ENCODE measurements around the gene TAF1C. TPM values are rescaled to one million over a fixed set of nuclear protein-coding genes. Genes with fewer than 3 reads are reported as not detected.

TAF1C gene
- total and polyA plus RNA-seq, 2 experiments from 2014 or later, result 37.2 to 57.4 TPM

DNA sequence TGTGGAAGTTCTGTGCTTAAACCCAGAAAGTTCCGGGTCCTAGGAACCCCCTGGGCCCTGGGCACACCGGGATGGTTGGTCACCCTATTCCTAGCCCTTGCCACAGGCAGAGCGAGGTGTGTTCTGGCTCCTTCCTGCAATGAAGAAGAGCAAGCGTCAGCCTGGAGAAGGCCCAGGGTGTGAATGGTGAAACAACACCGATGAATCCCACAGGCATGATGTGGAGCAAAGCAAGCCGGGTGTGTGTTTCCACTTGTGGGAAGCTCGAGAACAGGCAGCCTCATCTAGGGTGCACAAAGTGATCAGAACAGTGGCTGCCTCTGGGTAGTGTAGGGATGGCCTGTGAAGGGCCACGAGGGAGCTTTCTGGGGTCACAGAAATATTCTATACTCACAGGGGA, 39.2 kb upstream of the TAF1C start (continued):
- TF ChIP-seq, protein P1, sequence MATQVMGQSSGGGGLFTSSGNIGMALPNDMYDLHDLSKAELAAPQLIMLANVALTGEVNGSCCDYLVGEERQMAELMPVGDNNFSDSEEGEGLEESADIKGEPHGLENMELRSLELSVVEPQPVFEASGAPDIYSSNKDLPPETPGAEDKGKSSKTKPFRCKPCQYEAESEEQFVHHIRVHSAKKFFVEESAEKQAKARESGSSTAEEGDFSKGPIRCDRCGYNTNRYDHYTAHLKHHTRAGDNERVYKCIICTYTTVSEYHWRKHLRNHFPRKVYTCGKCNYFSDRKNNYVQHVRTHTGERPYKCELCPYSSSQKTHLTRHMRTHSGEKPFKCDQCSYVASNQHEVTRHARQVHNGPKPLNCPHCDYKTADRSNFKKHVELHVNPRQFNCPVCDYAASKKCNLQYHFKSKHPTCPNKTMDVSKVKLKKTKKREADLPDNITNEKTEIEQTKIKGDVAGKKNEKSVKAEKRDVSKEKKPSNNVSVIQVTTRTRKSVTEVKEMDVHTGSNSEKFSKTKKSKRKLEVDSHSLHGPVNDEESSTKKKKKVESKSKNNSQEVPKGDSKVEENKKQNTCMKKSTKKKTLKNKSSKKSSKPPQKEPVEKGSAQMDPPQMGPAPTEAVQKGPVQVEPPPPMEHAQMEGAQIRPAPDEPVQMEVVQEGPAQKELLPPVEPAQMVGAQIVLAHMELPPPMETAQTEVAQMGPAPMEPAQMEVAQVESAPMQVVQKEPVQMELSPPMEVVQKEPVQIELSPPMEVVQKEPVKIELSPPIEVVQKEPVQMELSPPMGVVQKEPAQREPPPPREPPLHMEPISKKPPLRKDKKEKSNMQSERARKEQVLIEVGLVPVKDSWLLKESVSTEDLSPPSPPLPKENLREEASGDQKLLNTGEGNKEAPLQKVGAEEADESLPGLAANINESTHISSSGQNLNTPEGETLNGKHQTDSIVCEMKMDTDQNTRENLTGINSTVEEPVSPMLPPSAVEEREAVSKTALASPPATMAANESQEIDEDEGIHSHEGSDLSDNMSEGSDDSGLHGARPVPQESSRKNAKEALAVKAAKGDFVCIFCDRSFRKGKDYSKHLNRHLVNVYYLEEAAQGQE (IDR thresholded peaks at IDR 0.05; ENCODE audit: unreplicated experiment), result no peak
- TF ChIP-seq ZNF114 (CRISPR knock-in tag; IDR thresholded peaks at IDR 0.05), result no peak
- TF ChIP-seq CREB1 (CRISPR knock-in tag; IDR thresholded peaks at IDR 0.05; ENCODE audit: low read depth), result no peak
- no peak for TF ChIP-seq EZH2 (IDR thresholded peaks at IDR 0.05; ENCODE audit: low read depth, unreplicated experiment)
- TF ChIP-seq, protein P2, sequence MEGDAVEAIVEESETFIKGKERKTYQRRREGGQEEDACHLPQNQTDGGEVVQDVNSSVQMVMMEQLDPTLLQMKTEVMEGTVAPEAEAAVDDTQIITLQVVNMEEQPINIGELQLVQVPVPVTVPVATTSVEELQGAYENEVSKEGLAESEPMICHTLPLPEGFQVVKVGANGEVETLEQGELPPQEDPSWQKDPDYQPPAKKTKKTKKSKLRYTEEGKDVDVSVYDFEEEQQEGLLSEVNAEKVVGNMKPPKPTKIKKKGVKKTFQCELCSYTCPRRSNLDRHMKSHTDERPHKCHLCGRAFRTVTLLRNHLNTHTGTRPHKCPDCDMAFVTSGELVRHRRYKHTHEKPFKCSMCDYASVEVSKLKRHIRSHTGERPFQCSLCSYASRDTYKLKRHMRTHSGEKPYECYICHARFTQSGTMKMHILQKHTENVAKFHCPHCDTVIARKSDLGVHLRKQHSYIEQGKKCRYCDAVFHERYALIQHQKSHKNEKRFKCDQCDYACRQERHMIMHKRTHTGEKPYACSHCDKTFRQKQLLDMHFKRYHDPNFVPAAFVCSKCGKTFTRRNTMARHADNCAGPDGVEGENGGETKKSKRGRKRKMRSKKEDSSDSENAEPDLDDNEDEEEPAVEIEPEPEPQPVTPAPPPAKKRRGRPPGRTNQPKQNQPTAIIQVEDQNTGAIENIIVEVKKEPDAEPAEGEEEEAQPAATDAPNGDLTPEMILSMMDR (conservative IDR thresholded peaks at IDR 0.05; ENCODE audit: low read depth in 2 of 2), result no peak
- TF ChIP-seq NANOG (IDR thresholded peaks at IDR 0.05; ENCODE audit: borderline replicate concordance), result no peak

DNA sequence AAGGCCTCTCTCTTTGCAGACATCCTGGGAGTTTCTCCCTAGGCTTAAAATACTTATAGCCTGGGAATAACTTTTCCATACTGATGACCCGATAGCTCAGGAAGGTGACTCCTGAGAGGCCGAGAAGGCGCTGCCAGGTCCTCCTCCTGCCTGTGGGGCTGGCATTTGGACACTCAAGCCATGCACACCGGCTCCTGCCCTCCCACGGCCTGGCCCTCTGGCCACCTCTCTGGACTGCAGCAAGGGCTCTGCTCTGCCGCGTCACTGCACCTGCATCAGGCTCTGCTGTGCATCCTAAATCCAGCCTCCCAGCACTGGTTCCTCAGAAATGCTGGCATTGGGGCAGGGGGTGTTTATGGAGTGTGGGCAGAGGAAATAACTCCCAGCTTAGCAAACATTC, 38.7 kb upstream of the TAF1C start:
- peaks cover 13% of the 10 kb centered on the region for H3K4me1 Mint-ChIP-seq
- H3K36me3 Mint-ChIP-seq (ENCODE audit: low read depth), result peaks cover 2% of the 10 kb centered on the region; the same call in 1 of the 3 replicates
- Histone ChIP-seq H3K79me2 (replicated peaks; ENCODE audit: insufficient read depth) (no peaks in the 10 kb centered on the region), H3K9me2 (ENCODE audit: insufficient read depth) (no peaks in the 10 kb centered on the region), H3K4me3 (no peak overlapping the region), H3K4me2 (no peak overlapping the region), H3F3A (replicated peaks; ENCODE audit: low read depth) (no peaks in the 10 kb centered on the region), H4K20me1 (replicated peaks; ENCODE audit: insufficient read depth) (no peaks in the 10 kb centered on the region), H3K27me3 (ENCODE audit: insufficient read depth) (no peaks in the 10 kb centered on the region), H3K36me3 (ENCODE audit: insufficient read depth) (no peaks in the 10 kb centered on the region), H2AFZ (no peak overlapping the region; the same call in 1 of the 2 replicates), H3K4me1 (ENCODE audit: insufficient read depth) (peaks cover 4% of the 10 kb centered on the region), H3K27ac (ENCODE audit: low read depth) (no peak overlapping the region)
- DNase-seq (ENCODE audit: low spot score), result no peak
- no peaks in the 10 kb centered on the region; the same call in 2 of the 3 replicates for H3K9me3 Mint-ChIP-seq
- ATAC-seq, result no peak
- no peak overlapping the region for H3K4me3 Mint-ChIP-seq
- H3K27ac Mint-ChIP-seq, result no peak overlapping the region
- peaks cover 10% of the 10 kb centered on the region for H3K27me3 Mint-ChIP-seq (ENCODE audit: insufficient read depth, low read depth, poor library complexity)
- TF ChIP-seq STAT1 (IDR thresholded peaks at IDR 0.05; ENCODE audit: unreplicated experiment) (no peak), EZH2phosphoT487 (IDR thresholded peaks at IDR 0.05; ENCODE audit: unreplicated experiment) (no peak), JUNB (IDR thresholded peaks at IDR 0.05; ENCODE audit: unreplicated experiment) (no peak), ZNF114 (CRISPR knock-in tag; IDR thresholded peaks at IDR 0.05) (no peak)
- TF ChIP-seq, protein P3, sequence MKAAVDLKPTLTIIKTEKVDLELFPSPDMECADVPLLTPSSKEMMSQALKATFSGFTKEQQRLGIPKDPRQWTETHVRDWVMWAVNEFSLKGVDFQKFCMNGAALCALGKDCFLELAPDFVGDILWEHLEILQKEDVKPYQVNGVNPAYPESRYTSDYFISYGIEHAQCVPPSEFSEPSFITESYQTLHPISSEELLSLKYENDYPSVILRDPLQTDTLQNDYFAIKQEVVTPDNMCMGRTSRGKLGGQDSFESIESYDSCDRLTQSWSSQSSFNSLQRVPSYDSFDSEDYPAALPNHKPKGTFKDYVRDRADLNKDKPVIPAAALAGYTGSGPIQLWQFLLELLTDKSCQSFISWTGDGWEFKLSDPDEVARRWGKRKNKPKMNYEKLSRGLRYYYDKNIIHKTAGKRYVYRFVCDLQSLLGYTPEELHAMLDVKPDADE (IDR thresholded peaks at IDR 0.05), result no peak
- TF ChIP-seq, protein P2 (conservative IDR thresholded peaks at IDR 0.05; ENCODE audit: low read depth in 2 of 2), result no peak

Data from GM23338 (cell line).